ENCODE measurements around the gene CDKL4.

The CDKL4 gene

DNA sequence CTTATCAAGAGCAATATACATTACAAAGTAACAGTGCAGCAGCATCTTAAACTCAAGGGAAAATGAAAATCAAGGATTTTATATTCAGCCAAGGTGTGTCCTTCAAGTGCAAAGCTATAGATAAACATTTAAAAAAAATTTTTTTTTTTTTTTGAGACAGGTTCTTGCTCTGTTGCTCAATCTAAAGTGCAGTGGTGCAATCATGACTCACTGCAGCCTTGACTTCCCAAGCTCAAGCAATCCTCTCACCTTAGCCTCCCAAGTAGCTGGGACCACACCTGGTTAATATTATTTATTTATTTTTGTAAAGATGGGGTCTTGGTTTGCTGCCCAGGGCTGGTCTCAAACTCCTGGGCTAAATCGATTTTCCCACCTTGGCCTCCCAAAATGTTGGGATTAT lies 9.0 kb downstream of the CDKL4 start (continued):
- TF ChIP-seq TSHZ2 (CRISPR knock-in tag; IDR thresholded peaks at IDR 0.05) = no peak
- TF ChIP-seq ZFP3 (CRISPR knock-in tag; IDR thresholded peaks at IDR 0.05) = no peak
- TF ChIP-seq PPARA (CRISPR knock-in tag; IDR thresholded peaks at IDR 0.05; ENCODE audit: borderline replicate concordance) = no peak
- no peak for TF ChIP-seq CSRNP3 (CRISPR knock-in tag; IDR thresholded peaks at IDR 0.05)
- TF ChIP-seq ZNF70 (CRISPR knock-in tag; IDR thresholded peaks at IDR 0.05) = no peak
- no peak for TF ChIP-seq BACH2 (CRISPR knock-in tag; IDR thresholded peaks at IDR 0.05; ENCODE audit: borderline replicate concordance)
- no peak for TF ChIP-seq ARNTL (CRISPR knock-in tag; IDR thresholded peaks at IDR 0.05; ENCODE audit: borderline replicate concordance, low read depth)
- TF ChIP-seq RARB (CRISPR knock-in tag; IDR thresholded peaks at IDR 0.05) = no peak
- TF ChIP-seq ZC3H10 (CRISPR knock-in tag; IDR thresholded peaks at IDR 0.05) = no peak
- no peak for TF ChIP-seq ZFP30 (CRISPR knock-in tag; IDR thresholded peaks at IDR 0.05)

DNA sequence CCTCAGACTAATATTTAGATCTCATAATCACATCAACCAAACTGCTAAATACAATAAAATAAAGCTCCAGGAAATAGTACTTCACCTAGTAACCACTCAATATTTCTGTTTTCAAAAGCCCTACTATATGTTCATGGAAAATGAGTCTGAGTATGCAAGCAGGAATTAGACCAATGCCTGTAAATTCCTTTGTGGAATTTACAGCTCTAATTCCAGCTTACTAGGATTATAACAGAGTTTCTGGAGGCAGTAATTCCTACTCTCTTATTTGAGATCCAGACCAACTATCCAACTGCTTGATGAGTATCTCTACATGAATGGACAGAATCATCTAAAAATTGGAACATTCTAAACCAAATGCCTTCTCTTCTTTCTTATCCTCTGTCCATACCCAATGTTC lies 11.6 kb downstream of the CDKL4 start:
- ATAC-seq = no peak
- no peak for TF ChIP-seq ZC3H10 (CRISPR knock-in tag; IDR thresholded peaks at IDR 0.05)
- TF ChIP-seq ZNF565 (CRISPR knock-in tag; conservative IDR thresholded peaks at IDR 0.05; ENCODE audit: low read depth) = no peak
- TF ChIP-seq ZNF8 (CRISPR knock-in tag; IDR thresholded peaks at IDR 0.05) = no peak
- no peak for TF ChIP-seq POU6F1 (CRISPR knock-in tag; IDR thresholded peaks at IDR 0.05; ENCODE audit: borderline replicate concordance, low read depth)
- no peak for TF ChIP-seq ZNF70 (CRISPR knock-in tag; IDR thresholded peaks at IDR 0.05)
- TF ChIP-seq PATZ1 (CRISPR knock-in tag; IDR thresholded peaks at IDR 0.05; ENCODE audit: borderline replicate concordance) = no peak
- no peak for TF ChIP-seq TCF4 (CRISPR knock-in tag; IDR thresholded peaks at IDR 0.05; ENCODE audit: borderline replicate concordance)
- TF ChIP-seq OSR1 (CRISPR knock-in tag; IDR thresholded peaks at IDR 0.05) = no peak
- TF ChIP-seq, protein P1, sequence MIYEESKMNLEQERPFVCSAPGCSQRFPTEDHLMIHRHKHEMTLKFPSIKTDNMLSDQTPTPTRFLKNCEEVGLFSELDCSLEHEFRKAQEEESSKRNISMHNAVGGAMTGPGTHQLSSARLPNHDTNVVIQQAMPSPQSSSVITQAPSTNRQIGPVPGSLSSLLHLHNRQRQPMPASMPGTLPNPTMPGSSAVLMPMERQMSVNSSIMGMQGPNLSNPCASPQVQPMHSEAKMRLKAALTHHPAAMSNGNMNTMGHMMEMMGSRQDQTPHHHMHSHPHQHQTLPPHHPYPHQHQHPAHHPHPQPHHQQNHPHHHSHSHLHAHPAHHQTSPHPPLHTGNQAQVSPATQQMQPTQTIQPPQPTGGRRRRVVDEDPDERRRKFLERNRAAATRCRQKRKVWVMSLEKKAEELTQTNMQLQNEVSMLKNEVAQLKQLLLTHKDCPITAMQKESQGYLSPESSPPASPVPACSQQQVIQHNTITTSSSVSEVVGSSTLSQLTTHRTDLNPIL (CRISPR knock-in tag; IDR thresholded peaks at IDR 0.05; ENCODE audit: low read depth) = no peak
- TF ChIP-seq ISL1 (CRISPR knock-in tag; IDR thresholded peaks at IDR 0.05) = no peak

DNA sequence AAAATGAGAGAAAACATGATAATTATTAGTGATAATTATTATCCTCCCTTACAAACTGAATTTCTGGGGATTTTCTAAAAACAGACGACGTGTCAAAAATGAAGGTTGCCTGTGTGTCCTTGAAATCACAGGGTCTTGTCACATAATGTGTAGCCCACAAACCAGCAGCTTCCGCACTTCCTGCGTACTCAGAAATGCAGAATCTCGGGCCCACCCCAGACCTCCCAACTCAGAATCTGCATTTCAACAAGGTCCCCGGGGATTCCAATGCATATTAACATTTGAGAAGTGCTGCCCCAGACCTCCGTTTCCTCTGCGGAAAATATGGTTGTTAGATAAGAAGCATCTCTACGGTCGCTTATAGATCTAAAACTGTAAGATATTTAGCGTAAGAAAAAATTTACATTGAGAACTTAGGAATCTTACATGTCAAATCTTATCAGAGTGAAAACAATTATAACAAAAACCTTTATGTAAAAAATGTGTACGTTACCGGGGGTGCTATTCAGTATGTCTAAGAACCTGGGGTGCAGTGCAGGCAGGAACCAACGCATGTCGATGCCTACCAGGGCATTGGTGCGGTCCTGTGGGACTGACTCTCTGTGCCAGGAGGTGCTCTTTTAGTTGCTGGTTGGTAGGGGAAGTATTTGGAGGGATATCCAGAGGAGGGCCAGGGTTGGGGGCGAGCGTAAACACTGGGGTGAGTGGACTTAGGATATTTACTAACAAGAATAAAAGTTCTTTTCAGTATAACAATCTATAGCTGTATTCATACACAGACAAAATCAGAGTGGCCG lies 15.2 kb downstream of the CDKL4 start:
- no peak for ATAC-seq
- TF ChIP-seq, protein P1 (CRISPR knock-in tag; IDR thresholded peaks at IDR 0.05; ENCODE audit: low read depth) = no peak
- TF ChIP-seq ZNF8 (CRISPR knock-in tag; IDR thresholded peaks at IDR 0.05) (no peak), ZNF565 (CRISPR knock-in tag; conservative IDR thresholded peaks at IDR 0.05; ENCODE audit: low read depth) (no peak), TCF4 (CRISPR knock-in tag; IDR thresholded peaks at IDR 0.05; ENCODE audit: borderline replicate concordance) (no peak), PATZ1 (CRISPR knock-in tag; IDR thresholded peaks at IDR 0.05; ENCODE audit: borderline replicate concordance) (no peak), ZFP30 (CRISPR knock-in tag; IDR thresholded peaks at IDR 0.05) (no peak), TOX (CRISPR knock-in tag; IDR thresholded peaks at IDR 0.05; ENCODE audit: borderline replicate concordance) (no peak)

Data from SK-N-SH treated with all-trans-retinoic acid at 6 μM for 48 hours (cell line).